Stimulated activated CD4-positive, alpha-beta T cell treated with anti-CD3 and anti-CD28 coated beads, Interleukin-1b, Interleukin-23, amount 100 ng/mL, for 1 hour (primary cell): ENCODE measurements around the gene AP1M2.
"Not testable (repeated sequence)": the region's sequence is repeated elsewhere in the genome, so short reads cannot be mapped to it uniquely, and the experiment has no call there.

Experiments
- DNase-seq, 2 donors: peaks; one replicate each; pipeline ENCODE4 v3.0.0-alpha.2; 2020; ENCODE audit warnings: low read depth in 2 of 2

AP1M2 gene

GRCh38 chr19:10538204-10538983, 48.7 kb downstream of the AP1M2 start:
- no peak for DNase-seq

GRCh38 chr19:10537668-10538067, 49.4 kb downstream of the AP1M2 start:
- no peak for DNase-seq

GRCh38 chr19:10535613-10536012, 51.5 kb downstream of the AP1M2 start:
- DNase-seq: no peak

GRCh38 chr19:10533646-10534386, 53.3 kb downstream of the AP1M2 start:
- no peak for DNase-seq

- no peak for DNase-seq
Measured at GRCh38 chr19:10532457-10532856, 54.7 kb downstream of the AP1M2 start.

GRCh38 chr19:10526887-10527286, 60.2 kb downstream of the AP1M2 start:
- not testable (repeated sequence) for DNase-seq

- DNase-seq: no peak
Measured at GRCh38 chr19:10525636-10526035, 61.5 kb downstream of the AP1M2 start.

GRCh38 chr19:10523135-10523636, 63.9 kb downstream of the AP1M2 start:
- DNase-seq: no peak
